ENCODE measurements around the gene FNDC3B.

Gene FNDC3B

DNA sequence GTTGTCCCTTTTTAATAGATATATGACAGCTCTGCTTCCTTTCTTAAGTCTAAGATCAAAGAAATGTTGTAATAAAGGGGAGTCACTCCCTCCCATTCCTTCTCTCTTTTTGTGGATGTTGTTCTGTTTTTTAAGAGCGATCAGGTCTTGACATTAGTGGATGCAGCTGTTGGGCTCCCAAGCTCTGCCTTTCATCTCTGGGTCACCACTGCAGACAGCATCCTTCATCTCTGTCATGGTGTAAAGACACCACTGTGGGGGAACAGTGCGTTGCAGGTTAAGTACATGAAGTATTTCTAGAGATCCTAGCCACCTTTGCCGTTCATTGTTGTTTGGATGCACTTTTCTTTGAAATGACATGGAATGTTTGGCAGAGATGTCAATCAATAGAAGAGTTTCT lies 17.7 kb downstream of the FNDC3B start:
- Histone ChIP-seq H3K36me3 (ENCODE audit: insufficient read depth, low read length) (no peaks in the 10 kb centered on the region), H3K79me2 (ENCODE audit: insufficient read depth, low read length) (no peaks in the 10 kb centered on the region), H3K4me2 (ENCODE audit: low read length) (no peak overlapping the region), H2AFZ (ENCODE audit: low read length) (no peak overlapping the region), H4K20me1 (ENCODE audit: insufficient read depth, low read length) (0 out of 2 replicates have a peak, but pooled peaks cover 3% of the 10 kb centered on the region), H3K9me3 (ENCODE audit: low read length) (no peaks in the 10 kb centered on the region), H3F3A (ENCODE audit: insufficient read depth, low read length) (no peaks in the 10 kb centered on the region), H3K4me3 (ENCODE audit: low read depth, low read length, poor library complexity, severe bottlenecking) (no peak overlapping the region), H3K9me2 (ENCODE audit: low read depth, low read length) (no peaks in the 10 kb centered on the region), H3K4me1 (ENCODE audit: insufficient read depth, low read length, severe bottlenecking) (peaks cover 4% of the 10 kb centered on the region), H3K27me3 (ENCODE audit: insufficient read depth, low read length) (no peaks in the 10 kb centered on the region), H3K27ac (ENCODE audit: low read depth, low read length, poor library complexity, severe bottlenecking) (no peak overlapping the region), H3K9ac (ENCODE audit: low read length) (no peak overlapping the region)
- no peak for TF ChIP-seq EZH2 (IDR thresholded peaks at IDR 0.05; ENCODE audit: borderline replicate concordance, low read length)
- TF ChIP-seq, protein P1, sequence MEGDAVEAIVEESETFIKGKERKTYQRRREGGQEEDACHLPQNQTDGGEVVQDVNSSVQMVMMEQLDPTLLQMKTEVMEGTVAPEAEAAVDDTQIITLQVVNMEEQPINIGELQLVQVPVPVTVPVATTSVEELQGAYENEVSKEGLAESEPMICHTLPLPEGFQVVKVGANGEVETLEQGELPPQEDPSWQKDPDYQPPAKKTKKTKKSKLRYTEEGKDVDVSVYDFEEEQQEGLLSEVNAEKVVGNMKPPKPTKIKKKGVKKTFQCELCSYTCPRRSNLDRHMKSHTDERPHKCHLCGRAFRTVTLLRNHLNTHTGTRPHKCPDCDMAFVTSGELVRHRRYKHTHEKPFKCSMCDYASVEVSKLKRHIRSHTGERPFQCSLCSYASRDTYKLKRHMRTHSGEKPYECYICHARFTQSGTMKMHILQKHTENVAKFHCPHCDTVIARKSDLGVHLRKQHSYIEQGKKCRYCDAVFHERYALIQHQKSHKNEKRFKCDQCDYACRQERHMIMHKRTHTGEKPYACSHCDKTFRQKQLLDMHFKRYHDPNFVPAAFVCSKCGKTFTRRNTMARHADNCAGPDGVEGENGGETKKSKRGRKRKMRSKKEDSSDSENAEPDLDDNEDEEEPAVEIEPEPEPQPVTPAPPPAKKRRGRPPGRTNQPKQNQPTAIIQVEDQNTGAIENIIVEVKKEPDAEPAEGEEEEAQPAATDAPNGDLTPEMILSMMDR (IDR thresholded peaks at IDR 0.05; ENCODE audit: low read length): no peak

DNA sequence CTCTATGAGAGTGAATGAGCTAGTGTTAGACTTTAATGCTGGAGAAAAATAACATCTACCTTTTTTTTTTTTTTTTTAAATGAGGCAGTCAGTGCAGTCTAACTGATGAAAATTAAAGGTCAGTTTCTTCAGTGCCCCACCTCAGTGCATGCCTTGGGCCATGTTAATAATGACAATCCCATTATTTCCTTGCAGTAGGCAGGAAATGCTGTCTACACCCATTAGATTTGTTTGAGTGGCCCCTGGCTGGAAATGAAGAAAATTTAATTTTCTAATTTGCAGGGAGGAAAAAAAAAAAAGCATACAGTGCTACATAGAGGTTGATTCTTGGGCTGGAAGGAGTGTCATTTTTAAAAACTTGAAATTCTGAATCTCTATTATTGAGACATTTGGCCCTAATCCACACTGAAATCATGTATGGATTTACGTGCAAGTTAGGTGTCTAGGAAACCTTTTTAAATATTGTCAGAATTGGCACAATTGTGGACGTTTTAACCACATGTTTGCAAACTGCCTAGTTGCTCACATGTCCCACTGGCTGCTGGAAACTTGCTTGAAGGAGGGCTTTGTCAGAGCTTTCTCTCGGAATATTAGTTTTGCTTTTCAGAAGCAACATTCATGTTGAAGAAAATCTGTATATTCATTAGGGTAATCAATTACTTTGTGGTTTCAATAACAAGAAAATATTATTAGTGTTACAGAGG lies 18.4 kb downstream of the FNDC3B start:
- H3K36me3 ChIP-seq (ENCODE audit: insufficient read depth, low read length): no peaks in the 10 kb centered on the region
- no peak overlapping the region for H3K4me3 ChIP-seq (ENCODE audit: low read depth, low read length, poor library complexity, severe bottlenecking)
- TF ChIP-seq, protein P1 (IDR thresholded peaks at IDR 0.05; ENCODE audit: low read length): no peak
- TF ChIP-seq EZH2 (IDR thresholded peaks at IDR 0.05; ENCODE audit: borderline replicate concordance, low read length): no peak
- no peak overlapping the region for H2AFZ ChIP-seq (ENCODE audit: low read length)
- no peak overlapping the region for H3K27ac ChIP-seq (ENCODE audit: low read depth, low read length, poor library complexity, severe bottlenecking)
- H3K27me3 ChIP-seq (ENCODE audit: insufficient read depth, low read length): no peaks in the 10 kb centered on the region
- H3K9me2 ChIP-seq (ENCODE audit: low read depth, low read length): no peaks in the 10 kb centered on the region
- H3K9me3 ChIP-seq (ENCODE audit: low read length): no peaks in the 10 kb centered on the region
- no peaks in the 10 kb centered on the region for H3K79me2 ChIP-seq (ENCODE audit: insufficient read depth, low read length)
- no peak overlapping the region for H3K9ac ChIP-seq (ENCODE audit: low read length)
- H4K20me1 ChIP-seq (ENCODE audit: insufficient read depth, low read length): 0 out of 2 replicates have a peak, but pooled peaks cover 3% of the 10 kb centered on the region
- H3K4me2 ChIP-seq (ENCODE audit: low read length): no peak overlapping the region
- no peaks in the 10 kb centered on the region for H3F3A ChIP-seq (ENCODE audit: insufficient read depth, low read length)
- peaks cover 4% of the 10 kb centered on the region for H3K4me1 ChIP-seq (ENCODE audit: insufficient read depth, low read length, severe bottlenecking)

DNA sequence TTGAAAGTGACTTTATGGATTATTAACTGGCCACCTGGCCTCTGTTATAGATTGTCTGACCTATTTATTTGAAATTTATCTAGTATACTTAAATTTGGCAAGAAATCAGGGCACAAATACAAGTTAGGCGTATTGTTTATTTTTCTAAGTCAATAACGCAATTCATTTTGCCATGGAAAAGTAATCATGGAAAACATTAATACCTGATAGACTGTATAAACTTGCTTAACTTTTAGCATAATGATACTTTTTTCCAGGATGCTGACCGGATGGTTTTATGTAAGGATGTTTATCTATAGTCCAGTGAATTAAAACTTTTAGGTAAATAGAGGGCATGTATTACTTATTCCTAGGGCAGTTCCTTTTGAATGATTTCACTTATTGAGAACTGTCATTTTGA lies 20.2 kb downstream of the FNDC3B start:
- no peak overlapping the region for H3K4me2 ChIP-seq (ENCODE audit: low read length)
- H3K9me2 ChIP-seq (ENCODE audit: low read depth, low read length): no peaks in the 10 kb centered on the region
- no peaks in the 10 kb centered on the region for H3K9me3 ChIP-seq (ENCODE audit: low read length)
- H3K4me1 ChIP-seq (ENCODE audit: insufficient read depth, low read length, severe bottlenecking): peaks cover 4% of the 10 kb centered on the region
- H2AFZ ChIP-seq (ENCODE audit: low read length): no peak overlapping the region
- H4K20me1 ChIP-seq (ENCODE audit: insufficient read depth, low read length): 0 out of 2 replicates have a peak, but pooled peaks cover 3% of the 10 kb centered on the region
- H3K4me3 ChIP-seq (ENCODE audit: low read depth, low read length, poor library complexity, severe bottlenecking): no peak overlapping the region
- H3K27me3 ChIP-seq (ENCODE audit: insufficient read depth, low read length): no peaks in the 10 kb centered on the region
- H3K9ac ChIP-seq (ENCODE audit: low read length): no peak overlapping the region
- no peaks in the 10 kb centered on the region for H3K36me3 ChIP-seq (ENCODE audit: insufficient read depth, low read length)
- no peak overlapping the region for H3K27ac ChIP-seq (ENCODE audit: low read depth, low read length, poor library complexity, severe bottlenecking)
- TF ChIP-seq, protein P1 (IDR thresholded peaks at IDR 0.05; ENCODE audit: low read length): no peak
- no peak for TF ChIP-seq EZH2 (IDR thresholded peaks at IDR 0.05; ENCODE audit: borderline replicate concordance, low read length)
- no peaks in the 10 kb centered on the region for H3K79me2 ChIP-seq (ENCODE audit: insufficient read depth, low read length)
- no peaks in the 10 kb centered on the region for H3F3A ChIP-seq (ENCODE audit: insufficient read depth, low read length)

All from OCI-LY1 (cell line).